ENCODE data around the gene PTPRK.
"Not testable (repeated sequence)": the region's sequence is repeated elsewhere in the genome, so short reads cannot be mapped to it uniquely, and the experiment has no call there.

PTPRK gene

DNA sequence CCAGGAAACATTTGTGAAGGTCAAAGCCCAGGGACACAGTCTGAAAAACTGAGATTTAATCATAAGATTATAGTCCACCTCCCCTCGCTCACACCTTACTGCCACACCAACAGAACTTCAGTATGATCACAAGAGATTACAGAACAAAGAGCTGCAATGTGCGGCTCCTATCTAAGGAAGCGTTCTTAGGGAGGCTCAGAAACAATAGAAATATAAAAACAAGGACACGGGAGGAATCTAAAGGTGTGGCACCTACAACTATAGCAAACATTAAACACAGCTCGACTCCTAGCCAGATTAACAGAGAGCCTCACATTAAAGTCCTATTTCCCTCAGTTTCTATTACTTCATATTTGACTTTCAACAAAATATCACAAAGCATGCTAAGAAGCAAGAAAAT lies 579.2 kb downstream of the PTPRK start:
- DNase-seq = no peak

GRCh38 chr6:127939442-127940066 lies 580.8 kb downstream of the PTPRK start:
- DNase-seq = no peak

DNA sequence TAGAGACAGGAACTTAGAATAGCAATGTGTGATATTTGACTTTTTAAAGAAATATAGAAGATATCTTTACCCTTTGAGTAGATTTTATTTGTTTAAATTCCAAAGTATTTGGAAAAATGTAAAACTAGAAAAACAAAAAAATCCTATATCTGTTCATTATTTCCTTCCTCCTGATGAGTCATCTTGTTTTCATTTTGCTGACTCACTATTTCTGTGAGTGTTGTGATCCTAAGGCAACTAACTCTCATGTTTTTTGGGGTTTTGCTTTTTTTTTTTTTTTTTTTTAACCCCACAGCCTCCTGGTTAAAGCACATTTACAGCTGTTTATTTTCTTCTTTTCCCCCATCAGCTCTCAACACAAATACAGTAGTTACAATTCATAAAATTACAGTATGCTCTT lies 581.7 kb downstream of the PTPRK start:
- no peak for DNase-seq

DNA sequence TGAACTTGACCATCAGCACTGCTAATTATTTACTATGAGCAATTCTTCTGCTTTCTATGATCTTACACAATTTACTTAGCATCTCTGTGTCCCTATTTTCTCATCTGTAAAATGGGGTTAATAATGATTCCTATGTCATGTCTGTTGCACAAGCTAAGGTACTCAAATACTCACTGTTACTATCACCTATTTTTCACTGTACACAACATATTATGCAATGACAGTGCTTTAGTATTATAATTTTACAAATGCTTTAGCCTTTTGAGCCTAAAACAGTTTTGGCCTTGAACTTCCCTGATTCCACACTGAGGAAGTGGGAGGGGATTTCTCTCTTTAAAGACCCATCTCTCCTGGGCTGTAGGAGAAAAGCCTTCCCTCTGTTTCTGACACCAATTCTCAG lies 582.7 kb downstream of the PTPRK start:
- DNase-seq = no peak

DNA sequence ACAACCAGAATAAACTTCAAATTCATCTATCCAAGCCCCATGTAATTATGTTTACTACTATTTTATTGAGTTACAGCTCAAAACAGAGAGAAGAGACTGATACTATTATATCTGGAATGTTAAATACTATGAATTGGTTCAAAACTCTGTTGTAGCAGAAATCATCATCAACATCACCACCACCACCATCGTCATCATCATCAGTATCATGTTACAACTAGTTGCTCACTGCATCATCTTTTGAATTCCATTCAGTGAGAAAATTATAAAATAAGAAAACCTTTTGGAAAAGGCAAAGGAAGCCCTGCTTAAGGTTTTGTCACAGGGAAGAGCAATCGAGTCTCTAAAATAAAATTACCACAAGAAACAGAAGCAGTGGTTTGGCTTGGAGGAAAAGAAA lies 583.3 kb downstream of the PTPRK start:
- DNase-seq = no peak

DNA sequence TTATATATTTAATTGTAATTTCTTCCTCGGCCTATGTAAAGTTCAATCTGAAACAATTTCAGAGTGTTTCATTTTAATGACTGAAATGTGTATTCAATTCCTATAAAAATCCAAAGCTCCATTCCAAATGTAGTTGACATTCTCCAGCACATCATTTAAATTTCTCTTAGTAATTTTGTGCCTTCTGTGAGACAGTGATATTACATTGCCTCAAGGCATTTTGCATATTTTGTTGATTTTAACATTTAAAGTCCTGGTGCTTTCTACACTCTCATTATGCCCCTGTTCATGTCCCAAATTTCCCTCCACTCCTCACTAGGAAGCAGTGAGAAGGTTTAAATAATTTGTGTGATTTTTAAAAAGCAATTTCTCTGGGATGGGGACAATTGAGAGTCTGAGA lies 585.4 kb downstream of the PTPRK start:
- no peak for DNase-seq

DNA sequence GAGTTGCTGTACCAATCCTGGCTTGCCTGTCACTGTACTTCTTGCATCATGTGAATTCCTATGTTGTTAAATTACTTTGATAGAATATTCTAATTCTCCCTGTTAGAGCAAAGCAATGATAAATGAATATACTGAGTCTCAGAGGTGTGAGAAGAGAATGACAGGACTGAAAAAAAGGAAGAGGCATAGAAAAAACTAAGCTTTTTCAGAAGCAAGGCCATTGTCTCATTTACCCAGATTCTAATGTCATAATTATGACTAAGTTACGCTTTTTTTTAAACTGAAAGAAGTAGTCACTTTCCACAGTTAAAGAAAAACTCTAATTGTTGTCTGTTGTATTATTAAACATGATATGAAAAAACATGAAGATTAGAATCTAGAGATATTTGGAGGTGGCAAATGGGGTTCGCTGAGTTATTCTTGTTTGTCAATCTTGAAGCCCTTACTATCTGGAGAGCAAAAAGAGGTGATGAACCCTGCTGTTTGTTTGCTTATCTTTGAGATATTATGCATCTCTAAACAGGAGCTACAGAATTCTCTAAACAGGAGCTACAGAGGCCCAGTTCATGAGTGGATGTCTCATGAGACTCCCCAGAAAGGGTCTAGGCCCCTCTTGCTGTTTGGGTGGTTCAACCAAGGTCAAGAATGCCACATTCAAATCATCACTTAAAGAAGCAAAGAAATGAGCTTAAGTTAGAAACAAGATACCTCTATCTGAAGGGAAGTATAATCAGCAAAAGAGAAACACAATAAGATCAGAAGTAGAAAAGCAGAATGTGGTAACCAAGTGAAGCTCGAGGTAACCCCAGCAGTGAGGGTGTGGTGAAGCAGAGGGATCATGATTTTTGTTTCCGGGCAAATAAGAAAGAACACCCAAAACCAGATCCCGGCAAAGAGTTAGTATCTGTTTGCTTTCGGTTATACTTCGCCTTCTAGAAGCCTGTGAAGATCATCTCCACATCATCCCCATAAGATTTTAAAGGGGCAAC lies 586.3 kb downstream of the PTPRK start:
- peak in 1 of 2 donors; percentile 36 for DNase-seq

DNA sequence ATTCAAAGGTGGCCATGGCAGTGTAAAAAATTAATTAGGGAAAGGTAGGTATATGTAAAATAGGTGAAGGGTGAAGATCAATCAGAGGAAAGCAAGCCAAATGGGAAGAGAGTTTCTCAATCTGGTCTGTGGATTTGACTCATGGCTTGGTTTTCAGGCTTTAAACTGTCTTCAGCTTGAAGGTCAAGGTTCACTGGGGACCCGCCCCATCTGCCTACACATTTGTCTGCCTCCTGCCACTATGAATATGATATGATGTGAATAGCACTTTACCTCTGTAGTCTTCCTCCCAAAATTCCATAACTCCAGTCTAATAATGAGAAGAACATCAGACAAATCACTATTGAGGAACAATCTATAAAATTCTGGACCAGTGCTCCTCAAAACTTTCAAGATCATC lies 587.3 kb downstream of the PTPRK start:
- no peak for DNase-seq

DNA sequence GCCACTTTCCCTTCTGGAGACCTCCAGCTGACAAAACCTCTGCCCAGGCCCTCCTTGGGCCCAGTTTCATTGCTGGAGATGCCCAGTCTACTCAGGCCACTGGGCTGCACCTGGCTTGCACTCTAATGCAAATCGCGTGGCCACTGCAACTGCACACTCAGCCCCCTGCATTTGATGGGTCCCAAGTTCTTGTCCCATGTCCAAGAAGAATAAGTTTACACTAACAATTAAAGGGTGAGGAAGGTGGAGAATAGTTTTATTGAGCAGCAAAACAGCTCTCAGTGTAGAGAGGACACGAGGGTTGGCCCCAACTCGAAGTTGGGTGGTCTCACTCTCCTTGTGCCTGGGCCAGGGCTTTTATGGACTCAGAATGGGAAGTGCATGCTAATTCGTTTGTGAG lies 587.7 kb downstream of the PTPRK start:
- no peak for DNase-seq

GRCh38 chr6:127926441-127926840 lies 594.0 kb downstream of the PTPRK start:
- DNase-seq = not testable (repeated sequence)

- no peak for DNase-seq
Measured at GRCh38 chr6:127924440-127924839, 596.0 kb downstream of the PTPRK start.

DNA sequence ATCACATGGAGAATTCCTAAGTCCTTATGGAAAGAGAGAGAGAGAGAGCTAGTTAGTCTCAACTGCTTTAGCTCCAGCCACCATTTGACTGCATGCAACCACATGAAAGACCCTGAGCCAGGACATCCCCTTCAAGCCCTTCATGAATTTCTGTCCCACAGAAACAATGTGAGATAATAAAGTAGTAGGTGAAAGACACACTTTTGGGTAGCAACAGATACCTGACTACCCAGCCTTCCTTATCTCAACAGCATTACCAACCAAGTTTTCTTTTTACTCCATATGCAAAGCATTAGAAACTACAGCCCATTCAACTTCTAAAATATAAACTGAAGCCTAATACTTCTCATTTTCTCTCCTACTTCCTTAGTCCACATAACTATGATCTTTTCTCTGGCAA lies 596.4 kb downstream of the PTPRK start:
- DNase-seq = no peak

DNA sequence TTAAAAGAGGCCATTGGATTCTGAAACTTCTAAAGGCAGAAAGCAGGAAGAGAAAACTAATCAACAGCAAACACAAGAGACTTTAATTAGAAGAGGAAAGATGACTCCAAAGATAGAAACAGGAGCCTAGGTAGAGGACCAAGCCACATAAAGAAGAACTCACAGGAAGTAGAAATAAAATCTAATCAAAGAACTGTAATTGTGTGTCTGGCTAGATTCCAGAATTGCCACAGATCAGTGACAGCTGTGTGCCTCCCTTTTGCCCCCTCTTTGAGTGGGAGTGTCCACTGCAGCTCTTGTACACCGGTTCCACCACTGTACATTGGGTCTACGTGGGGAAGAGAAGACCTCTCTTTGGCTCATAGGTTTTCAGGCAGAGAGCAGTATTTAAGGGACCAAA lies 597.3 kb downstream of the PTPRK start:
- no peak for DNase-seq

DNA sequence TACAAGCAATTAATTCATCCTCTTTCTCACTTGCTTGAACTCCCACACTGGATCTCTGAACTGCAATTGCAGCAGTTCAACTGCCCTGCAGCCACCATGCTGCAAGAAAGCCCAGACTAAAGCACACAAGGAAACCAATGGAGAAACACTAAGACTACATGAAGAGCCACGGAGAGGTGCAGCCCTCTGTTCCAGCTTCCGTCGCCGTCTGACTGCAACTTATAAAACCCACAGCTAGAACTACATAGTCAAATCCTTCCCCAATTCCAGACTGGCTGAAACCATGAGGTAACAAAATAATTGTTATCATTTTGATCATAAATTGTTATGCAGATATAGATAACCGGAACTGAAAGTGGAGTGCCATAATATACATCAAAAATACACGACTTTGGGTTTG lies 598.4 kb downstream of the PTPRK start:
- DNase-seq = no peak

GRCh38 chr6:127920804-127921203 lies 599.6 kb downstream of the PTPRK start:
- DNase-seq = no peak
